GM20431 (cell line): ENCODE data around the gene PRKCA.

Experiments
- in situ Hi-C: fragments of 300-500 bp; cut with MseI, MboI; formaldehyde crosslinking; loops from one replicate; pipeline ENCODE4 v1.15.0; 2020; ENCODE audit warnings: low sequenced_read_pairs; ENCODE audit not compliant: unreplicated experiment

The PRKCA gene

GRCh38 chr17:66426397-66427033 is 124.1 kb downstream of the PRKCA start:
- in situ Hi-C loops, result no loop called here

- in situ Hi-C loops, result no loop called here
Measured at GRCh38 chr17:66427134-66427533, 124.7 kb downstream of the PRKCA start.

GRCh38 chr17:66429680-66430079 is 127.3 kb downstream of the PRKCA start:
- in situ Hi-C loops, result no loop called here

GRCh38 chr17:66430846-66431795 is 128.7 kb downstream of the PRKCA start:
- in situ Hi-C loops, result no loop called here

- in situ Hi-C loops, result no loop called here
Measured at GRCh38 chr17:66431910-66432309, 129.5 kb downstream of the PRKCA start.

- in situ Hi-C loops, result no loop called here
Measured at GRCh38 chr17:66432411-66432957, 130.1 kb downstream of the PRKCA start.

GRCh38 chr17:66432996-66433551 is 130.7 kb downstream of the PRKCA start:
- in situ Hi-C loops, result no loop called here

GRCh38 chr17:66435182-66435581 is 132.8 kb downstream of the PRKCA start:
- in situ Hi-C loops, result no loop called here

GRCh38 chr17:66436631-66437030 is 134.2 kb downstream of the PRKCA start:
- in situ Hi-C loops, result no loop called here

GRCh38 chr17:66437476-66438026 is 135.1 kb downstream of the PRKCA start:
- in situ Hi-C loops, result no loop called here

GRCh38 chr17:66438101-66438500 is 135.7 kb downstream of the PRKCA start:
- in situ Hi-C loops, result no loop called here

GRCh38 chr17:66441101-66441661 is 138.8 kb downstream of the PRKCA start:
- in situ Hi-C loops, result no loop called here

- in situ Hi-C loops, result no loop called here
Measured at GRCh38 chr17:66443166-66443565, 140.8 kb downstream of the PRKCA start.

- in situ Hi-C loops, result no loop called here
Measured at GRCh38 chr17:66443606-66444005, 141.2 kb downstream of the PRKCA start.

GRCh38 chr17:66444031-66444430 is 141.6 kb downstream of the PRKCA start:
- in situ Hi-C loops, result no loop called here

GRCh38 chr17:66445229-66445628 is 142.8 kb downstream of the PRKCA start:
- in situ Hi-C loops, result no loop called here

- in situ Hi-C loops, result no loop called here
Measured at GRCh38 chr17:66446419-66446818, 144.0 kb downstream of the PRKCA start.

- in situ Hi-C loops, result no loop called here
Measured at GRCh38 chr17:66447159-66447558, 144.7 kb downstream of the PRKCA start.

- in situ Hi-C loops, result no loop called here
Measured at GRCh38 chr17:66448026-66448639, 145.7 kb downstream of the PRKCA start.
